CD4-positive, alpha-beta T cell (primary cell): ENCODE results near the gene MPPED2. TPM values are rescaled to one million over a fixed set of nuclear protein-coding genes. Genes with fewer than 3 reads are reported as not detected.

Experiments used
- ATAC-seq: fragments of 200-7000 bp; cut with Tn5 transposase; one replicate; pipeline ENCODE4 v1.10.0; 2022; ENCODE audit warnings: mild to moderate bottlenecking; ENCODE audit not compliant: poor library complexity
- CTCF ChIA-PET: fragments of 350-600 bp; sonication (Branson Sonifier 250); formaldehyde crosslinking; loops from one replicate; lab custom pipeline; 2021; ENCODE audit warnings: antibody characterized with exemption, inconsistent platforms; lab: Charles Lee
- POLR2A ChIA-PET: fragments of 350-600 bp; sonication (Branson Sonifier 250); formaldehyde crosslinking; loops from one replicate; lab custom pipeline; 2021; ENCODE audit warnings: antibody characterized with exemption, inconsistent platforms; lab: Charles Lee
- DNase-seq, 14 experiments: peaks; one replicate each; pipeline ENCODE4 v3.0.0-alpha.2; 2013 to 2020; ENCODE audit warnings: mixed read lengths in 2 of 14
- H3K27ac ChIP-seq, 2 donors: one replicate each; pipeline versions ENCODE4 v1.5.1 to v1.7.0; 2013; ENCODE audit warnings: low read length in 2 of 2, low read depth in 1 of 2, mild to moderate bottlenecking in 1 of 2
- H3K27me3 ChIP-seq, 2 experiments: 1 replicate in 1 of 2; 2 replicates in 1 of 2; pipeline versions ENCODE4 v1.6.1 to v1.7.0; 2013; ENCODE audit warnings: low read length in 2 of 2, control low read depth in 1 of 2, mild to moderate bottlenecking in 1 of 2, moderate library complexity in 1 of 2; ENCODE audit not compliant: insufficient read depth in 2 of 2, control insufficient read depth in 1 of 2
- H3K36me3 ChIP-seq: one replicate; pipeline ENCODE4 v1.6.1; 2013; ENCODE audit warnings: low read length, control low read depth; ENCODE audit not compliant: insufficient read depth
- H3K4me1 ChIP-seq: one replicate; pipeline ENCODE4 v1.6.1; 2013; ENCODE audit warnings: low read length, control low read depth; ENCODE audit not compliant: insufficient read depth
- H3K4me3 ChIP-seq: one replicate; pipeline ENCODE4 v1.5.1; 2013; ENCODE audit warnings: mild to moderate bottlenecking, low read length, moderate library complexity
- H3K9me3 ChIP-seq, 2 experiments: 1 replicate in 1 of 2; 2 replicates in 1 of 2; pipeline versions ENCODE4 v1.6.1 to v1.7.0; 2013; ENCODE audit warnings: low read length in 2 of 2, mild to moderate bottlenecking in 2 of 2, control low read depth in 1 of 2, moderate library complexity in 1 of 2; ENCODE audit not compliant: control insufficient read depth in 1 of 2, insufficient read depth in 1 of 2
- H3K27ac Mint-ChIP-seq: one replicate; pipeline ENCODE4 v1.8.0; 2020; ENCODE audit warnings: mixed read lengths
- H3K27me3 Mint-ChIP-seq: one replicate; pipeline ENCODE4 v1.8.0; 2021; ENCODE audit warnings: mixed read lengths
- H3K36me3 Mint-ChIP-seq: one replicate; pipeline ENCODE4 v1.8.0; 2021; ENCODE audit warnings: low read depth, mixed read lengths
- H3K4me1 Mint-ChIP-seq: one replicate; pipeline ENCODE4 v1.8.0; 2021; ENCODE audit warnings: low read depth, mixed read lengths
- H3K4me3 Mint-ChIP-seq: one replicate; pipeline ENCODE4 v1.8.0; 2020; ENCODE audit warnings: mild to moderate bottlenecking, mixed read lengths
- H3K9me3 Mint-ChIP-seq: one replicate; pipeline ENCODE4 v1.8.0; 2020; ENCODE audit warnings: mixed read lengths
- CTCF ChIP-seq: fragments of 200-600 bp; IDR thresholded peaks from one replicate; pipeline ENCODE4 v1.8.0; 2022; ENCODE audit warnings: antibody characterized with exemption, mild to moderate bottlenecking
- intact Hi-C, 2 experiments: fragments of 100-400 bp; cut with DNase I in 1 of 2; cut with micrococcal nuclease in 1 of 2; formaldehyde crosslinking; loops; one replicate each; pipeline versions ENCODE4 v1.15.1 to v1.9.0; 2023 to 2025; cut with DNase I, micrococcal nuclease
- total RNA-seq, 174 experiments: library from RNA in 2 of 174; stranded (reverse) in 2 of 174; gene quantifications; one replicate each; pipeline ENCODE4 v1.2.3 and lab custom pipeline; 2021 to 2026

Gene MPPED2
- total RNA-seq, 2 experiments from 2014 or later, result 0.96 to 1.7 TPM

DNA sequence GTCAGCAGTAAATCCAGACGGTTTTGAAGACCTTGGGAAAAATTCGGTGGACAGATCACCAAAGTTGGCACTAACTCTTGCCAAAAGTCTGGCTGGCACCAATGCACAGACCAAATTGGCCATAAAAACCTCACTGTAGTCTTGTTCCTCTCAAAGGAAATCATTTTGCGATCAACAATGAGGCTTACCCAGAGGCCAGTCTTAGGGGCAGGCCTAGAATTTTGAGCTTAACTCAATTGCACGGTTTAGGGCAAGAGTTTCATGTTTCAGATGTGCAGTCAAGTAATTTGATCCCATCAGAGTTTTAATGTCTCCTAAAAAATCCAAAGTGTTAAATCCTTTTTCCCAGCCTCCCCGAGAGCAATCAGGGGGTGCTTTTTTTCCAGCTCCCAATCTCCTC, 19.0 kb downstream of the MPPED2 start:
- no peak for ATAC-seq
- no peak for DNase-seq
- POLR2A ChIA-PET, result no interaction called here
- no peaks in the 10 kb centered on the region for H3K4me1 ChIP-seq
- no peak for TF ChIP-seq CTCF
- H3K27me3 ChIP-seq, result no peaks in the 10 kb centered on the region
- CTCF ChIA-PET, result no interaction called here
- H3K27ac Mint-ChIP-seq, result no peak overlapping the region
- no peaks in the 10 kb centered on the region for H3K36me3 Mint-ChIP-seq
- H3K4me3 ChIP-seq, result no peak overlapping the region
- H3K27me3 Mint-ChIP-seq, result no peaks in the 10 kb centered on the region
- H3K36me3 ChIP-seq, result no peaks in the 10 kb centered on the region
- no peaks in the 10 kb centered on the region for H3K4me1 Mint-ChIP-seq
- no peaks in the 10 kb centered on the region for H3K9me3 ChIP-seq
- intact Hi-C loops, result no loop called here
- no peaks in the 10 kb centered on the region for H3K9me3 Mint-ChIP-seq
- no peak overlapping the region for H3K4me3 Mint-ChIP-seq
- no peak overlapping the region for H3K27ac ChIP-seq

- Histone ChIP-seq H3K27ac (no peak overlapping the region), H3K4me3 (no peak overlapping the region), H3K36me3 (no peaks in the 10 kb centered on the region), H3K9me3 (no peaks in the 10 kb centered on the region), H3K27me3 (no peaks in the 10 kb centered on the region), H3K4me1 (no peaks in the 10 kb centered on the region)
- H3K4me3 Mint-ChIP-seq, result no peak overlapping the region
- H3K9me3 Mint-ChIP-seq, result no peaks in the 10 kb centered on the region
- TF ChIP-seq CTCF, result no peak
- no peaks in the 10 kb centered on the region for H3K27me3 Mint-ChIP-seq
- ATAC-seq (no peak), DNase-seq (no peak)
- POLR2A ChIA-PET, result no interaction called here
- intact Hi-C loops, result no loop called here
- no peaks in the 10 kb centered on the region for H3K36me3 Mint-ChIP-seq
- CTCF ChIA-PET, result no interaction called here
- no peaks in the 10 kb centered on the region for H3K4me1 Mint-ChIP-seq
- H3K27ac Mint-ChIP-seq, result no peak overlapping the region
These were observed 19.7 kb downstream of the MPPED2 start for GRCh38 chr11:30566482-30566881.

GRCh38 chr11:30565027-30565426, 21.1 kb downstream of the MPPED2 start:
- H3K4me3 ChIP-seq, result no peak overlapping the region
- ChIA-PET POLR2A (no interaction called here), CTCF (no interaction called here)
- no peak overlapping the region for H3K27ac ChIP-seq
- no peaks in the 10 kb centered on the region for H3K9me3 Mint-ChIP-seq
- no peak for ATAC-seq
- no peaks in the 10 kb centered on the region for H3K27me3 ChIP-seq
- no peak overlapping the region for H3K4me3 Mint-ChIP-seq
- H3K27ac Mint-ChIP-seq, result no peak overlapping the region
- no peak for DNase-seq
- H3K4me1 ChIP-seq, result no peaks in the 10 kb centered on the region
- no peaks in the 10 kb centered on the region for H3K4me1 Mint-ChIP-seq
- no peaks in the 10 kb centered on the region for H3K36me3 ChIP-seq
- no peaks in the 10 kb centered on the region for H3K36me3 Mint-ChIP-seq
- no peaks in the 10 kb centered on the region for H3K27me3 Mint-ChIP-seq
- no peaks in the 10 kb centered on the region for H3K9me3 ChIP-seq
- TF ChIP-seq CTCF, result no peak
- intact Hi-C loops, result no loop called here
